ENCODE measurements around the gene CCDC6.
A peak's percentile ranks its signal among the peaks of the same experiment; 100 is the strongest.
"Not testable (repeated sequence)": the region's sequence is repeated elsewhere in the genome, so short reads cannot be mapped to it uniquely, and the experiment has no call there.

Gene CCDC6

GRCh38 chr10:59906417-59907202 lies at the start of gene CCDC6:
CCDC6 (minus strand) TSS chr10:59906556; CDS start chr10:59906424, 132 bp downstream.
- DNase-seq (ENCODE audit: low spot score) = peak; percentile 96

- no peak for DNase-seq (ENCODE audit: low spot score)
These were observed 47.9 kb upstream of the CCDC6 start for GRCh38 chr10:59954296-59954695.

GRCh38 chr10:59953711-59954110 lies 47.4 kb upstream of the CCDC6 start:
- not testable (repeated sequence) for DNase-seq (ENCODE audit: low spot score)

GRCh38 chr10:59950105-59950504 lies 43.7 kb upstream of the CCDC6 start:
- DNase-seq (ENCODE audit: low spot score) = no peak

GRCh38 chr10:59949608-59950007 lies 43.3 kb upstream of the CCDC6 start:
- no peak for DNase-seq (ENCODE audit: low spot score)

- no peak for DNase-seq (ENCODE audit: low spot score)
These were observed 39.6 kb upstream of the CCDC6 start for GRCh38 chr10:59945991-59946390.

GRCh38 chr10:59945590-59945989 lies 39.2 kb upstream of the CCDC6 start:
- no peak for DNase-seq (ENCODE audit: low spot score)

- DNase-seq (ENCODE audit: low spot score) = no peak
These were observed 38.1 kb upstream of the CCDC6 start for GRCh38 chr10:59944339-59944935.

GRCh38 chr10:59942556-59942955 lies 36.2 kb upstream of the CCDC6 start:
- no peak for DNase-seq (ENCODE audit: low spot score)

GRCh38 chr10:59937720-59938119 lies 31.4 kb upstream of the CCDC6 start:
- DNase-seq (ENCODE audit: low spot score) = no peak

- DNase-seq (ENCODE audit: low spot score) = no peak
These were observed 28.3 kb upstream of the CCDC6 start for GRCh38 chr10:59934701-59935100.

- not testable (repeated sequence) for DNase-seq (ENCODE audit: low spot score)
These were observed 24.6 kb upstream of the CCDC6 start for GRCh38 chr10:59930788-59931521.

- no peak for DNase-seq (ENCODE audit: low spot score)
These were observed 19.7 kb upstream of the CCDC6 start for GRCh38 chr10:59926086-59926485.

- DNase-seq (ENCODE audit: low spot score) = no peak
These were observed 16.6 kb upstream of the CCDC6 start for GRCh38 chr10:59922907-59923306.

- DNase-seq (ENCODE audit: low spot score) = no peak
These were observed 11.6 kb upstream of the CCDC6 start for GRCh38 chr10:59917922-59918321.

- no peak for DNase-seq (ENCODE audit: low spot score)
These were observed 7.3 kb upstream of the CCDC6 start for GRCh38 chr10:59913547-59914237.

- DNase-seq (ENCODE audit: low spot score) = no peak
These were observed 4.5 kb upstream of the CCDC6 start for GRCh38 chr10:59910867-59911266.

GRCh38 chr10:59909815-59910214 lies 3.5 kb upstream of the CCDC6 start:
- DNase-seq (ENCODE audit: low spot score) = no peak

- DNase-seq (ENCODE audit: low spot score) = no peak
These were observed 2.4 kb upstream of the CCDC6 start for GRCh38 chr10:59908808-59909143.

GRCh38 chr10:59907918-59908807 lies 1.8 kb upstream of the CCDC6 start:
- DNase-seq (ENCODE audit: low spot score) = peak; percentile 73

GRCh38 chr10:59907537-59907917 lies 1.2 kb upstream of the CCDC6 start:
- DNase-seq (ENCODE audit: low spot score) = peak; percentile 24
